Endothelial cell of umbilical vein (primary cell): ENCODE measurements around the gene DDX10.

Source experiments
- EZH2 ChIP-seq: IDR thresholded peaks from 2 replicates; pipeline ENCODE4 v1.6.1; 2012; ENCODE audit warnings: borderline replicate concordance, low read depth, mild to moderate bottlenecking, moderate library complexity, low read length, inconsistent platforms; ENCODE audit not compliant: severe bottlenecking
- FOS ChIP-seq: IDR thresholded peaks from 2 replicates; pipeline ENCODE4 v1.6.1; 2011; ENCODE audit warnings: mild to moderate bottlenecking, low read length, moderate library complexity, borderline replicate concordance; ENCODE audit not compliant: insufficient read depth
- POLR2AphosphoS5 ChIP-seq: IDR thresholded peaks from 2 replicates; pipeline ENCODE4 v1.6.1; 2012; ENCODE audit warnings: low read depth, mild to moderate bottlenecking, control low read depth, low read length, moderate library complexity; ENCODE audit not compliant: insufficient read depth
- TF ChIP-seq, protein P1 (sequence below), 2 donors: IDR thresholded peaks; 1 replicate in 1 of 2; 2 replicates in 1 of 2; pipeline ENCODE4 v1.5.1; 2011; ENCODE audit warnings: low read length in 2 of 2, mild to moderate bottlenecking in 2 of 2, moderate library complexity in 2 of 2, control low read depth in 1 of 2, inconsistent platforms in 1 of 2, low read depth in 1 of 2; ENCODE audit not compliant: insufficient read depth in 1 of 2; ENCODE audit errors: extremely low read depth in 1 of 2
- TF ChIP-seq, protein P2 (sequence below): IDR thresholded peaks from 2 replicates; pipeline ENCODE4 v1.6.1; 2011; ENCODE audit not compliant: insufficient read depth, insufficient read length

DNA sequence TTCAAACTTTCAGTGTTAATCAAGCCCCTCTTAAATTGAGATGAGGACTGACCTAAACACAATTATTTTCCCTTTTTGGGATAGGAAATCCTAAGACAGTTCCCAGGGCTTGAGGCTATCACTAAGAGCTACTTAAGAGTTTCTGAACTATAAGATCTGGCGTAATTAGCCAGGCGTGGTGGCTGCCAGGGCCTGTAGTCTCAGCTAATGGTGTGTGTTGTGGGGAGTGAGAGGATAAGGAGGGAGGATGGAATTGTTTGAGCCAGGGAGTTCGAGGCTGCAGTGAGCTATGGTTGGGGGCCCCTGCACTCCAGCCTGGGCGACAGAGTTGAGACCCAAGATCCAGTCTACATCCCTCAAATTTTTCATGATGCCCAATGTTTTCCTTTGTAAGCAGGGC, 47.8 kb upstream of the DDX10 start:
- TF ChIP-seq, protein P1, sequence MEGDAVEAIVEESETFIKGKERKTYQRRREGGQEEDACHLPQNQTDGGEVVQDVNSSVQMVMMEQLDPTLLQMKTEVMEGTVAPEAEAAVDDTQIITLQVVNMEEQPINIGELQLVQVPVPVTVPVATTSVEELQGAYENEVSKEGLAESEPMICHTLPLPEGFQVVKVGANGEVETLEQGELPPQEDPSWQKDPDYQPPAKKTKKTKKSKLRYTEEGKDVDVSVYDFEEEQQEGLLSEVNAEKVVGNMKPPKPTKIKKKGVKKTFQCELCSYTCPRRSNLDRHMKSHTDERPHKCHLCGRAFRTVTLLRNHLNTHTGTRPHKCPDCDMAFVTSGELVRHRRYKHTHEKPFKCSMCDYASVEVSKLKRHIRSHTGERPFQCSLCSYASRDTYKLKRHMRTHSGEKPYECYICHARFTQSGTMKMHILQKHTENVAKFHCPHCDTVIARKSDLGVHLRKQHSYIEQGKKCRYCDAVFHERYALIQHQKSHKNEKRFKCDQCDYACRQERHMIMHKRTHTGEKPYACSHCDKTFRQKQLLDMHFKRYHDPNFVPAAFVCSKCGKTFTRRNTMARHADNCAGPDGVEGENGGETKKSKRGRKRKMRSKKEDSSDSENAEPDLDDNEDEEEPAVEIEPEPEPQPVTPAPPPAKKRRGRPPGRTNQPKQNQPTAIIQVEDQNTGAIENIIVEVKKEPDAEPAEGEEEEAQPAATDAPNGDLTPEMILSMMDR (IDR thresholded peaks at IDR 0.05; ENCODE audit: extremely low read depth in 1 of 2, insufficient read depth in 1 of 2, low read depth in 1 of 2, low read length in 2 of 2) = no peak
- TF ChIP-seq EZH2 = no peak
- TF ChIP-seq, protein P2, sequence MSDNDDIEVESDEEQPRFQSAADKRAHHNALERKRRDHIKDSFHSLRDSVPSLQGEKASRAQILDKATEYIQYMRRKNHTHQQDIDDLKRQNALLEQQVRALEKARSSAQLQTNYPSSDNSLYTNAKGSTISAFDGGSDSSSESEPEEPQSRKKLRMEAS = no peak
- no peak for TF ChIP-seq FOS
- no peak for TF ChIP-seq POLR2AphosphoS5
